ENCODE data around the gene OAT.

DNA sequence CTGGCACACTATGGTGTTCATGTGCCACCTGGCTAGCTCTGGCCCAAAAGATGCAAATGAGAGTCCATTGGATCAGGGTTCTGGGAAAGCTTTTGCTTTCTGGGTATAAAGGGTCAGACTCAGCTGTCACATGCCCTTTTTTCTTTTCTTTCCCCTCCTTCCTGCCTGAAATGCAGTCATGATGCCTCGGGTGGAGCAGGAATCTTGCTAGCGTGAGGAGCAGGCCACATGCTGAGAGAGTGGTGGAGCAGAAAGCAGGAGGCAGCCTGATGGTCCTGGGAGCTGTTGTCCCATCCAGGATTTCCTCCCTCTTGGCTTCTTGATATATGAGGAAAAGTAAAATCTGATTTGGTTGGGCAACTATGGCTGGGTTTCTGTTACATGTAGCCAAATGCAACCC lies 40.2 kb upstream of the OAT start:
- TF ChIP-seq CTCF (IDR thresholded peaks at IDR 0.05; ENCODE audit: insufficient read depth, low read length) (no peak), POLR2AphosphoS5 (IDR thresholded peaks at IDR 0.05; ENCODE audit: low read depth) (no peak)
